GM12872 (cell line): ENCODE results near the gene FER1L5.

Source experiments
- TF ChIP-seq, protein P1 (sequence below): IDR thresholded peaks from 3 replicates; pipeline ENCODE4 v1.5.1; 2011; ENCODE audit warnings: low read depth, mild to moderate bottlenecking, low read length, moderate library complexity; ENCODE audit not compliant: insufficient read depth

FER1L5 gene

DNA sequence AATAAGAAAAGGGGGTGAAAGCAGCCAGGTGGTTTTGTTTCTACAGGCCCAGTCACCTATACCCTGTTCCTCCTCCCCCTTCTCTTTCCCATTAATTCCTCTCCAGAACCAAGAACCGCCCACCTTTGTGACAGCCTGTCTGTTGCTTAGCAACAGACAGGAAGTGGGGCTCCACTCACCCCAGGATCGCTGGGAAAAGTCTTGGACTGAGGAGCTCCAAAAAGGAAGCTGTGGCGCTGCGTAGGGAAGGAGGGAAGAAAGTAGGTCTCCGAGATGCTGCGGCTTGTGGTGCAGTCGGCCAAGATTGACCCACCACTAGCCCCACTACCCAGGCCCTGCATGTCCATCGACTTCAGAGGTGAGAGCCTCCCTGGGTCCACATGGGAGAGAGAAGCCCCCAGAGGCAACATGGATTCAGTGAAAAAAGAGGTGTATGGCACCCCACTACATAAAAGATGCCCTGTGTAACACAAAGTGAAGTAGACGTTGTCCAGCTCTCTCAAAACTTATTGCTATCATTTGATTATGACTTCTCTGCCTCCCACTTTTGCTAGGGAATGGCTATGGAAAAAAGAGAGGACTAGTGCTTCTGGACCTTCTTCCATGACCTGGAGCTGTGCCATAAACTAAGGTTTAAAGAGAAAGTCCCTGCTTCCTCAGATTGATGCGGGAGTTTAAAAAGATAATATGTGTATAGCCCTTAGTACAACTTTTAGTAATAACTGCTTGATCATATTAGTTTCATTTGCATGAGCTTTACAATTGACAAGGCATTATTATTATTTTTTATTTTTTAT is at the start of gene FER1L5:
Gene FER1L5, plus strand, starts transcription at position 201 of the 797 bp plus-strand sequence. Its CDS starts 73 bp downstream, at position 274.
- TF ChIP-seq, protein P1, sequence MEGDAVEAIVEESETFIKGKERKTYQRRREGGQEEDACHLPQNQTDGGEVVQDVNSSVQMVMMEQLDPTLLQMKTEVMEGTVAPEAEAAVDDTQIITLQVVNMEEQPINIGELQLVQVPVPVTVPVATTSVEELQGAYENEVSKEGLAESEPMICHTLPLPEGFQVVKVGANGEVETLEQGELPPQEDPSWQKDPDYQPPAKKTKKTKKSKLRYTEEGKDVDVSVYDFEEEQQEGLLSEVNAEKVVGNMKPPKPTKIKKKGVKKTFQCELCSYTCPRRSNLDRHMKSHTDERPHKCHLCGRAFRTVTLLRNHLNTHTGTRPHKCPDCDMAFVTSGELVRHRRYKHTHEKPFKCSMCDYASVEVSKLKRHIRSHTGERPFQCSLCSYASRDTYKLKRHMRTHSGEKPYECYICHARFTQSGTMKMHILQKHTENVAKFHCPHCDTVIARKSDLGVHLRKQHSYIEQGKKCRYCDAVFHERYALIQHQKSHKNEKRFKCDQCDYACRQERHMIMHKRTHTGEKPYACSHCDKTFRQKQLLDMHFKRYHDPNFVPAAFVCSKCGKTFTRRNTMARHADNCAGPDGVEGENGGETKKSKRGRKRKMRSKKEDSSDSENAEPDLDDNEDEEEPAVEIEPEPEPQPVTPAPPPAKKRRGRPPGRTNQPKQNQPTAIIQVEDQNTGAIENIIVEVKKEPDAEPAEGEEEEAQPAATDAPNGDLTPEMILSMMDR, result no peak

DNA sequence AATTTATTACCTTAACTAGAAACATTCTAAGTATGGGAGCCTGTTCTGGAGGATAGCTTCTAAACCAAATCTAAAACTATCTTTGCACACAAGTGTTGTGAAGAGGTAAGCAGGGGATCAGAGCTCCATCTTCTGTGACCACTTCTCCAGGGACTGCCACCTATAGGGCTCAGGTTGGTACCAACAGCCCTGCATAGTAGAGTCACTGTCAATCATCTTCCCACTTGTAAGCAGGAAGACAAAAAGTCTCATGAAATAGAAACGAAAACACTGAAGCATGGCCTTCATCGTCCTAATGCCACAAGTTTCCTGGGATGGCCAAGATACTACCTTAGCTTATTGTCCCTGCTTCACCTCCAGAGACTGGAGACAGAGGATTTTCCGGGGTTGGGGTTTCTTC is 48.3 kb upstream of the FER1L5 start:
- TF ChIP-seq, protein P1, result no peak

DNA sequence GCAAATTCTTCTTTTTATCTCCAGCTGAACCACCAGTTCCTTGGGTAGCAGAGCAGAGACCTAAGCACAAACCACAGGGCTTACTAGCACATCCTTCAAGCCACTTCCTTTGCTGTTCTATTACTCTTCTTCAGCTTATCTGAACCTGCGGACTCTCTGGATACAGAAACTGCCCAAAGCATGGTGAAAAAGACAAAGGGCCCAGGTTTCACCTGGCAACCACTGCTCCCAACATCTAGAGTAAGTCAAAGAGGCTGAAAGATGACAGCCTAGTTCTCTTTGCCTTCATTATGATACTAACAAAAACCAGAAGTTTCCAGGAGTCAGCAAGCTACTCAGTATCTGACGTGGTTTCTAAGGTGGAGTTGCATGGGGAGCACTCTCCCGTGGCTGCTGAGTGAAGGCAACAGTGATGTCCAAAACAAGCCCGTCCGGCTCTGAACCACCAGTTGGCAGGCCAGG is 47.8 kb upstream of the FER1L5 start:
- TF ChIP-seq, protein P1, result no peak

DNA sequence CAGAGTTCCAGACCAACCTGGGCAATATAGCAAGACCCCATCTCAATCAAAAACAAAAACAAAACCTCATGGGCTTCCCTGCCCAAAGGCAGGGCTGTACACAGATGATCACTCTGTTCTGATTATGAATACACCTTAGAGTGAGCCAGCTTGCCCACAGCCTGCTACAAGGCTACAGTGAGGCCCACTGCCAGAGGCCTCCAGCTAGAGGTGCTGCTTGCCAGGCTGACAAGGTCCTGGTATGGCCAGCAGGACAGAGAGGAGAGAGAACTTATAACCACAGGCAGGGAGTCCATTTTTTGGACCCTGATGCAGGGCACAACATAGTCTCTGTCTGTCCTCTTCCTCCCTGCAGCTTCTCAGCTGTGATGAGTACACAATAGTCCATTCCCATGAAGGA is 46.0 kb upstream of the FER1L5 start:
- TF ChIP-seq, protein P1, result no peak

DNA sequence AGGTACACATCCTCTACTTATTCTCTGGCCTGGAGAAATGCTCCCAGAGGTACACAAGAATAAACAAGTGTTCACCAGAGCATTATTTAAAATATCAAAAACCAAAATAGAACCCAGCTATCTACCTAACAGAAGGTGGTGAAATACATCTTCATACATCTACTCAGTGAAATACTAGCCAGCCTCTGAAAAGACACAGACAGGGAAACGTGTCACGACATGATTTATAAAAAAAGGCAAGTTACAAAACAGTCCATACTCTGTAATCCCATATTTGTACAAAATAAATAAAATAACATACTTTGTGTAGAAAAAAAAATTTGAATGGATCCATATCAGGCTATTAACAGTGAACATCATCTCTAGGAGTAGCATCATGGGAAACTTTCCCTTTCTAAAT is 42.6 kb upstream of the FER1L5 start:
- TF ChIP-seq, protein P1, result no peak

DNA sequence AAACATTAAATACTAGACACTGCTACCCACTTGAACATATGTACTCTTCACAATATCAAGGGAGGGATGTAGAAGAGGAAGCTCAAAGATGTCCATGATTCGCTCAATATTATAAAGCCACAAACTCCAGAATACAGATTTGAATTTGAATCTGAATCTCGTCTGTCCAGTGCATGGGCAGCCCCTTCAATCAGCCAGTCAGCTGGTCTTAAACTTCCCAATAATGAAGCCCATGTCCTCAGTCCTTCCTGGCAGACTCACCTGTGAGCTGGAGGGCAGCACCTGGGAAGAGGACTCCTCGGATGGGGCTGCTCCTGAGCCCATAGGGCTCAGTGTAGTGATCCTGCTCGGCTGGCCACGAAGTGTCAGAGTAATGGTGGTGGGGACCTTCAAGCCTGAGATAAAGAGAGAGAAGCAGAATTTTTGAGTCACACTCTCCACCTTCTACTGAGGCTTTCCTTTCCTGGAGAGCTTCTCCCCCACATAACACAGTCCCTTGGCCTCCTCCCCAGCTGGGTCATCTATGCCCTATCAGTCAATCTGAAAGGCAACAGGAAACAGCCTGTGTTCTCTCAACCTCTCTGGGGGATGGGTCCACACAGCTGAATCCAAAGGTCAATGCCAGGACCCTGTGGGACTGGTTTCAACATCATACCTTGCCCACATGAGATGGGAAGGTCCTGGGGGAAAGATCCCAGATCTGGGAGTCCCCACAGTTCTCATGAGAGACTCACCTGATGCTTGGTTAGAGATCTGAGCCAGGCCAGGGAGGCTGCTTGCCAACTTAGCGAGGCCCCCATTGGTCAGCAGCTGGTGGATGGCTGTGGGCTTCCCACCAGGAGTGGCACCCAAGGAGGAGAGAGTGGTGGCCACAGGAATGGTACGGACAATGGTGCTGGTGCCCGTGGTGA is 40.9 kb upstream of the FER1L5 start:
- TF ChIP-seq, protein P1, result no peak

DNA sequence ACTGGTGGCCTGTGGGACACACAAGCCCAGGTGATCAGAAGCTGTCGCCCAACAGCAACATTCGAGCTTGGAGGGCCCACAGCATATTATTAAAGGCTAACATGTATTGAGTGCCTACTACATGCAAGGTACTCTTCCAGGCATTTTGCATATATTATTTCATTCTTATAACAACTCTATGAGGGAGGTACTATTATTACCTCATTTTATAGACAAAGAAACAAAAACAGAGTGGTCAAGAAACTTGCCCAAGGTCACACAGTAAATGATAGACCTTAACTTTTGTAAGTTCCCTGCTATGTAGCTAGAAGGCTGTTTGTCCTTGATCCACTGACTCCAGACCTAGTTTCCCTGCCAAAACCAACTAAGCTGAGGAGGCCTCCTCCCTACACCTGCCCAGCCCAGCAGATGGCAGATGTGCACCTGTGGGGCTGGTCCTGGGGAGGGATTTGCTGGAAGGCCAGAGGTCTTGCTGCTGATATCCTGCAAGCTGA is 40.2 kb upstream of the FER1L5 start:
- TF ChIP-seq, protein P1, result peak; percentile 10; the same call in 1 of the 3 replicates
